HUES6 (cell line): Measurements from ENCODE around the gene HNRNPUL1.

Experiments used
- H3K27ac ChIP-seq: 2 replicates; pipeline ENCODE4 v1.7.0; 2013; ENCODE audit warnings: low read depth, mild to moderate bottlenecking, low read length, inconsistent platforms
- H3K27me3 ChIP-seq: 2 replicates; pipeline ENCODE4 v1.6.1; 2013; ENCODE audit warnings: low read length; ENCODE audit not compliant: control insufficient read depth, insufficient read depth
- H3K36me3 ChIP-seq: 2 replicates; pipeline ENCODE4 v1.6.1; 2013; ENCODE audit warnings: low read length; ENCODE audit not compliant: control insufficient read depth, insufficient read depth
- H3K4me1 ChIP-seq: 2 replicates; pipeline ENCODE4 v1.6.1; 2013; ENCODE audit warnings: low read length; ENCODE audit not compliant: control insufficient read depth, insufficient read depth
- H3K4me3 ChIP-seq: 2 replicates; pipeline ENCODE4 v1.5.1; 2013; ENCODE audit warnings: low read depth, low read length
- H3K9ac ChIP-seq: one replicate; pipeline ENCODE4 v1.6.1; 2013; ENCODE audit warnings: mild to moderate bottlenecking, low read length
- H3K9me3 ChIP-seq: 2 replicates; pipeline ENCODE4 v1.6.1; 2013; ENCODE audit warnings: low read depth, low read length; ENCODE audit not compliant: control insufficient read depth, insufficient read depth

HNRNPUL1 gene

DNA sequence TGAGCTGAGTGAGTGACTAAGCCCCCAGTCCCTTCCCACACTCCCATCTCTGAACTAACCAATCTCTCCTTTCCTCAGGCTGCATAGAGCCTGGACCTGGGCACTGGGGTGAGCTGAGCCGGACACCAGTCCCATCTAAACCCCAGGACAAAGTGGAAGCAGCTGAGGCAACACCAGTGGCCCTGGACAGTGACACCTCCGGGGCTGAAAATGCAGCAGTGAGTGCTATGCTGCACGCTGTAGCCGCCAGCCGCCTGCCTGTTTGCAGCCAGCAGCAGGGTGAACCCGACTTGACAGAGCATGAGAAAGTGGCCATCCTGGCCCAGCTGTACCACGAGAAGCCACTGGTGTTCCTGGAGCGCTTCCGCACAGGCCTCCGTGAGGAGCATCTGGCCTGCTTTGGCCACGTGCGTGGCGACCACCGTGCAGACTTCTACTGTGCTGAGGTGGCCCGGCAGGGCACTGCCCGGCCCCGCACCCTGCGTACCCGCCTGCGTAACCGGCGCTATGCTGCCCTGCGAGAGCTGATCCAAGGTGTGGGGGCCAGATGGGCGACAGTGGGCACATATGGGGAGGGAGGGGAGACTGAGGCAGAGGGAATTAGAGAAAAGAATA, 52.2 kb downstream of the HNRNPUL1 start:
- H3K27ac ChIP-seq = no peak overlapping the region

DNA sequence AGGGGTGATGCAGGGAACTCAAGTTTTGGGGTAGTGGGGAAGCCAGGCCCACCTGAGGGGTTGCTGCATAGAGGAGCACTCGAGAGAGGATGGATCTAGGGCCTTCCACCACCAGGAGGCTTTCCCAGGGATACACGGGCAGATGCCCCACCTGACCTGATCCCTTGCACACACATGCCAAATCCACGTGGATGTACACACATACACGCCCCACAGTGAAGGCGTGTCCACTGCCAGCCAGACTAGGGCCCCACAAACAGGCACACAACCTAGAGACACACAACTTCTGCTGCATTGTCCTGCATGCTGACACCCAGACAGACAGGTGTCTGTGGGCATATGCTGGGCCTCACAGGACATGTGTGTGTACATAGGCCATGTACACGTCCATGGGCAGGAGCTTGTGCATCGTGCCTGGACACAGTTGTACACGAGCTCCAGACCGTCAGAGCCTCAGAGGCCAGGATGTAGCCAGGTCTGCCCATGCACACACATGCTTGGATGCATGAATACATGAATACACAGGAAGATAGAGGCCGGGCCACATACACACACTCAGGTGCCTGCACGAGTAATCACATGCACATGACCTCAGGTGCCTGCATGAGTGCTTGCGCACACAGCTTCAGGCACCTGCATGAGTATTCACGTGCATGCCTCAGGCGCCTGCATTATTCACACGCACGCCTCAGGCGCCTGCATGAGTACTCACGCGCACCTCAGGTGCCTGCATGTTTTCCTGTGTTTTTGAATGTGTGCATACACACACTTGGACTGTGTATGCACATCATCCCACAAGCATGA, 54.7 kb downstream of the HNRNPUL1 start:
- H3K36me3 ChIP-seq = peaks cover 67% of the 10 kb centered on the region

More for the DNA sequence above, 52.2 kb downstream of the HNRNPUL1 start:
- no peaks in the 10 kb centered on the region for H3K27me3 ChIP-seq
- H3K4me3 ChIP-seq = no peak overlapping the region
- peaks cover 9% of the 10 kb centered on the region for H3K4me1 ChIP-seq
- no peak overlapping the region for H3K9ac ChIP-seq
- H3K9me3 ChIP-seq = 0 out of 2 replicates have a peak, but pooled peaks cover 3% of the 10 kb centered on the region
- H3K36me3 ChIP-seq = peaks cover 74% of the 10 kb centered on the region

DNA sequence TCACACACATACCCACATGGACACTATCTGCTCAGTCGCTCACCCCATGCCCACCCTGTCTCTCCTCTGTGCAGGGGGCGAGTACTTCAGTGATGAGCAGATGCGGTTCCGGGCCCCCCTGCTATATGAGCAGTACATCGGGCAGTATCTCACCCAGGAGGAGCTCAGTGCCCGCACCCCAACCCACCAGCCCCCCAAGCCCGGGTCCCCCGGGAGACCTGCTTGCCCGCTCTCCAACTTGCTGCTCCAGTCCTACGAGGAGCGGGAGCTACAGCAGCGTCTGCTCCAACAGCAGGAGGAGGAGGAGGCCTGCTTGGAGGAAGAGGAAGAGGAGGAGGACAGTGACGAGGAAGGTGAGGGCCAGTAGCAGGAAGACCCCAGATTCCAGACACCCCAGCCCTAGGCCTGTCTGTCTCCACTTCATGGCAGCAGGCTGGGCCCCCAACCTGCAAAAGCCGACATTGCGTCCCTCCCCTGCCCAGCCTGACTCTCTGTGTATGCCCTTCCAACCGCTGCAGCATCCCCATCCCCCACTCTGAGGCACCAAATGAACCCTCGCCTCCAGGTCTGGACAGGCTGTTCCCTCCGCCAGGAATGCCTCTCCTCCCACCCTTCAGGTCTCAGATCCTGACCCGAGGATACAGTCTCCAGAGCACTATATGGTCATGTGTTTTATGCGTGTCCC, 55.5 kb downstream of the HNRNPUL1 start:
- no peak overlapping the region for H3K27ac ChIP-seq
- no peak overlapping the region for H3K9ac ChIP-seq
- no peak overlapping the region for H3K4me3 ChIP-seq
- peaks cover 63% of the 10 kb centered on the region for H3K36me3 ChIP-seq
- 0 out of 2 replicates have a peak, but pooled peaks cover 3% of the 10 kb centered on the region for H3K9me3 ChIP-seq
- H3K4me1 ChIP-seq = peaks cover 40% of the 10 kb centered on the region
- H3K27me3 ChIP-seq = no peaks in the 10 kb centered on the region

More for the DNA sequence above, 54.7 kb downstream of the HNRNPUL1 start:
- H3K9ac ChIP-seq = no peak overlapping the region
- no peak overlapping the region for H3K27ac ChIP-seq
- H3K4me3 ChIP-seq = no peak overlapping the region
- H3K9me3 ChIP-seq = 0 out of 2 replicates have a peak, but pooled peaks cover 3% of the 10 kb centered on the region
- H3K4me1 ChIP-seq = peaks cover 33% of the 10 kb centered on the region
- no peaks in the 10 kb centered on the region for H3K27me3 ChIP-seq

DNA sequence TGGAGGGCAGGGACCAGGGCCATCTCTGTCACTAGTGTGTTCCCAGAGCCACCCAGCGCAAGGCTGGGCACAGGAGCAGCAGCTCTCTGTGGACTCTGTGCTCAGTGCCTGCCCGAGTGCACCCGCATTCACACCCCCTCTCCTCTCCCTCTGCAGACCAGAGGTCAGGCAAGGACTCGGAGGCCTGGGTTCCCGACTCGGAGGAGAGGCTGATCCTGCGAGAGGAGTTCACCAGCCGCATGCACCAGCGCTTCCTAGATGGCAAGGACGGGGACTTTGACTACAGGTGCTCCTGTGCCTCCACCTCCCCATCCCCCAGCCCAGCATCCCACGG, 56.0 kb downstream of the HNRNPUL1 start:
- Histone ChIP-seq H3K36me3 (peaks cover 63% of the 10 kb centered on the region), H3K27me3 (no peaks in the 10 kb centered on the region), H3K9ac (no peak overlapping the region), H3K4me3 (no peak overlapping the region), H3K9me3 (0 out of 2 replicates have a peak, but pooled peaks cover 3% of the 10 kb centered on the region), H3K4me1 (peaks cover 43% of the 10 kb centered on the region), H3K27ac (no peak overlapping the region)

DNA sequence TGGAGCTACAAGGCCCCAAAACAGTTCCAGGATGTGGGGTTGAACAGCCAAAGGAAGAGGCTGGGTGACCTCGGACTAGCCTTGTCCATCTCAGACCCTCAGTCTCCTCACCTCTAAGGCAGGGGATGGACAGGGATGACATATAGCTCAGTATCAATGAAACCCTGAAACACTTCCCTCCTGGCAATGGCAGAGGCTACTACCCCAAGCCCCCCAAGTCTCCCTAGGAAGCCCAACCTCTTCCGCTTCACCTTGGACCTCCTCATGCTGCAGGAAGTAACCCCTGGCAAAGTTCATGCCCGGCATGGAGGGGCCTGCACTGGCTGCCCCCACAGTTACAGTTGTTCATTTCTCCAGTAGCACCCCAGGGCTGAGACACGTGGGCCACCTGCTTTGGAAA, 56.4 kb downstream of the HNRNPUL1 start:
- Histone ChIP-seq H3K27ac (no peak overlapping the region), H3K4me1 (peaks cover 44% of the 10 kb centered on the region), H3K36me3 (peaks cover 59% of the 10 kb centered on the region), H3K27me3 (no peaks in the 10 kb centered on the region), H3K4me3 (no peak overlapping the region), H3K9ac (no peak overlapping the region), H3K9me3 (0 out of 2 replicates have a peak, but pooled peaks cover 3% of the 10 kb centered on the region)

DNA sequence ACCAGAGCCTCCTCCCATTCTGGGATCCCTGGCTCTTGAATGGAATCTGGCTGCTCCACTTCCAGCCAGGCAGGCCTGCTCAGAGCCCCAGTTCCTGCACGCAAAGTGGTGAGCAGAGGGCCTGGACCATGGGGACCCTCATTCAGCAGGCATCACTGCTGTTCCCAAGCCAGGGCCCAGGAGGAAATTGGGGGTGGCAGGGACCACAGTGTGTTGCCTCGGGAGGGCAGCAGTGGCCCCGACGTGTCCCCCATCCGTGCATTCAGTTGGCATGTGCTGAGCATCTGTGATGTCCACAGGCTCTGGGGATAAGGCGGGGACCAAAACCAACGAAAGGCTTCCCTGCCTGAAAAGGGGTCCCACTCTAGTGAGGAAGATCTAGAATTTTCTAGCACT, 57.0 kb downstream of the HNRNPUL1 start:
- 0 out of 2 replicates have a peak, but pooled peaks cover 3% of the 10 kb centered on the region for H3K9me3 ChIP-seq
- H3K4me3 ChIP-seq = no peak overlapping the region
- H3K27me3 ChIP-seq = no peaks in the 10 kb centered on the region
- peaks cover 51% of the 10 kb centered on the region for H3K4me1 ChIP-seq
- no peak overlapping the region for H3K27ac ChIP-seq
- H3K9ac ChIP-seq = no peak overlapping the region
- H3K36me3 ChIP-seq = peaks cover 52% of the 10 kb centered on the region

DNA sequence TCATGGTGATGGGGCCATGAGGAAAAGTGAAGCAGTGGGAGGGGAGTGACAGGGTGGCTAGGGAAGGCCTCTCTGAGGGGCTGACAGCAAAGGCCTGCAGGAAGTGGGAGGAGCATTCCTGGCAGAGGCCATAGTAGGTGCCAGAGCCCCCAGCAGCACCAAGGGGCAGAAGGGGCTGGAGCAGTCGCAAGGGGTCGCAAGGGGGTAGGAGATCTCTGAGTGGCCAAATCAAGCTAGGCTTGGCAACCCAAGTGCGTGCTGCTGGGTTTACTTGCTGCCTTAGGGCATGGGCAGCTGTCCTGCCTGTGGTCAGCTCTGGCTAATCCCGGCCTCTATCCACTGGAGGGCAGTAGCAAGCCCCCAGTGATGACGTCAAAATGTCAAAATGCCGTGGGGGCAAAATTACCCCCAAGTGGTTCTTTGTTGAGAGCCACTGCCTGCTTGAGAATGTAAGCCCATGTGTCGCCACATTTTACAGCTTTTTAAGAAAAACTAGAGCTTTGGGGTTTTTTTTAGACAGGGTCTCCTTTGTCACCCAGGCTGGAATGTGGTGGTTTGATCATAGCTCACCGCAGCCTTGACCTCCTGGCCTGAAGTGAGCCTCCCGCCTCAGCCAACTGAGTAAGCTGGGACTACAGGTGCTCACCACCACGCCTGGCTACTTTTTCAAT, 57.6 kb downstream of the HNRNPUL1 start:
- Histone ChIP-seq H3K9me3 (0 out of 2 replicates have a peak, but pooled peaks cover 3% of the 10 kb centered on the region), H3K27me3 (no peaks in the 10 kb centered on the region), H3K4me1 (peaks cover 55% of the 10 kb centered on the region), H3K4me3 (no peak overlapping the region), H3K9ac (peak overlapping the region; percentile 86), H3K27ac (peak overlapping the region; percentile 96; the same call in 1 of the 2 replicates), H3K36me3 (peaks cover 47% of the 10 kb centered on the region)

DNA sequence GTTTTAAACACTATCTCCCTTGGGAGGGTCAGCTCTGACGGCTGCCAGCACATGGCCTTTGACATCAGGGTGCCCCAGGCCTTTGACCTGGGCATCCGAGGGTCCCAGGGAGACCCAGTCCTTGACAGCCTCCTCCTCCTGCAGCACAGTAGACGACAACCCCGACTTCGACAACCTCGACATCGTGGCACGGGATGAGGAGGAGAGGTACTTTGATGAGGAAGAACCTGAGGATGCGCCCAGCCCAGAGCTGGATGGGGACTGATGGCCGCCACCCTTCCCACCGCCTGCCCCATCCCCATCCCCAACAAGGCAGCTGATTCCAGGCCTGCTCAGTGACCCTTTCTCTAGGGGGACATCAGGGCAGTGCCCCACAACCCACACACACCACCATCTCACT, 58.3 kb downstream of the HNRNPUL1 start:
- Histone ChIP-seq H3K9ac (peak overlapping the region; percentile 86), H3K9me3 (no peaks in the 10 kb centered on the region), H3K4me3 (peak overlapping the region; percentile 23; the same call in 1 of the 2 replicates), H3K4me1 (peaks cover 62% of the 10 kb centered on the region), H3K27ac (peak overlapping the region; percentile 96; the same call in 1 of the 2 replicates), H3K27me3 (no peaks in the 10 kb centered on the region), H3K36me3 (peaks cover 40% of the 10 kb centered on the region)

DNA sequence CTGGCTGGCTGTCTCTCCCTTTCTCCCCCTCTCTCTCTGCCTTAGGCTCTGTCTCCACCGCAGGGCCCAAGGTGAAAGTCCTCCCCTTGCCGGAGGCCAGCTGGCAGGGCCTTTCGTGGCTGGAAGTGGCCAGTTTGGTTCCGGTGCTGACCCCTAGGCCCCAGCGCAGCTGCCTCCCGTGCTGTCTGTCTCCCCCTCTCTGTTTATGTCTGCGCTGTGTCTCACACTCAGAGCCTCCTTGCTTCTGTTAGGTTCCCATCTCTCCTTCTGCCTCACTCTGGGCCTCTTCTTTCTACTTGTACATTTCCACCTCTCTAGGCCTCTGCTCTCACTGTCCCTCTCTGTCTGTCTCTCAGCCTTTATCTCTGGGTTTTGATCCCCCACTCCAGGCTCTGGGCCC, 58.9 kb downstream of the HNRNPUL1 start:
- H3K27ac ChIP-seq = peak overlapping the region; percentile 96
- no peaks in the 10 kb centered on the region for H3K9me3 ChIP-seq
- peaks cover 68% of the 10 kb centered on the region for H3K4me1 ChIP-seq
- peak overlapping the region; percentile 23; the same call in 1 of the 2 replicates for H3K4me3 ChIP-seq
- peak overlapping the region; percentile 86 for H3K9ac ChIP-seq
- no peaks in the 10 kb centered on the region for H3K27me3 ChIP-seq
- H3K36me3 ChIP-seq = peaks cover 39% of the 10 kb centered on the region

DNA sequence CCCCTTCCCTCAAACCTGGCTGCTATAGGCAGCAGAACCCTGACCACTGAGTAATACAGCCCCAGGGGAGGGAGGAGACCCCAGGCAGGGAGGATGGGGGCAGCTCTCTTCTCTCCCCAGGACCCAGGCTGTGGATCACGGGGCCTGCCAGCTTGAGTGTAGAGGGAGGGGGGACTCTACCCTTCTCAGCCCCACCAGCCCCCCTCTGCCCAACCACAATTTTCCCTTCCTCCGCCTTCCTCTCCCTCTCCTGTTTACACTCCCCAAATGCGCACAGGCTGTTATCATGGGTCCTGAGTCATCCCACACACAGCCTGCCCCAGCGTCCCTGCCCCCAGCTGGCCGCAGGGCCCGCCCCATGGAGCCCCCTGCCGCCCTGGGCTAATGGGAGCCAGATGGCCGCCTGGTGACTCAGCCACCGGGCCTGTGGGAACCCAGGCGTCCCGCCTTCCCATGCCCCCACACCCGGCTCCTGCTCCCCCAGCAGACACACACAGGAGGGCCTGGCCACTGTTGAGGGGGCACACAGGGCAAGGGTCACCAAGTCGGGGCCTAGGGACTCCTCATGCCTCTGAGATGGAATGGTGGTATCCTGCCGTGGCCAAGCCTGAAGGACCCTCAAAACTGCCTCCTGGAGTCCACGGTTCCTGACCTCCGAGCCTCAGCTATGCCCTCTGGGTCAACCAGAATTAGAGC, 59.4 kb downstream of the HNRNPUL1 start:
- H3K9ac ChIP-seq = peak overlapping the region; percentile 86
- peak overlapping the region; percentile 96 for H3K27ac ChIP-seq
- H3K9me3 ChIP-seq = no peaks in the 10 kb centered on the region
- H3K36me3 ChIP-seq = peaks cover 40% of the 10 kb centered on the region
- H3K27me3 ChIP-seq = no peaks in the 10 kb centered on the region
- H3K4me1 ChIP-seq = peaks cover 73% of the 10 kb centered on the region
- H3K4me3 ChIP-seq = peak overlapping the region; percentile 23; the same call in 1 of the 2 replicates
